Measurements from ENCODE around the gene RAB5B. TPM values are rescaled to one million over a fixed set of nuclear protein-coding genes. Genes with fewer than 3 reads are reported as not detected.
"Not testable (repeated sequence)": the region's sequence is repeated elsewhere in the genome, so short reads cannot be mapped to it uniquely, and the experiment has no call there.

Gene RAB5B
- total and polyA plus RNA-seq, 4 donors, result 58.4 to 126 (median 101) TPM

DNA sequence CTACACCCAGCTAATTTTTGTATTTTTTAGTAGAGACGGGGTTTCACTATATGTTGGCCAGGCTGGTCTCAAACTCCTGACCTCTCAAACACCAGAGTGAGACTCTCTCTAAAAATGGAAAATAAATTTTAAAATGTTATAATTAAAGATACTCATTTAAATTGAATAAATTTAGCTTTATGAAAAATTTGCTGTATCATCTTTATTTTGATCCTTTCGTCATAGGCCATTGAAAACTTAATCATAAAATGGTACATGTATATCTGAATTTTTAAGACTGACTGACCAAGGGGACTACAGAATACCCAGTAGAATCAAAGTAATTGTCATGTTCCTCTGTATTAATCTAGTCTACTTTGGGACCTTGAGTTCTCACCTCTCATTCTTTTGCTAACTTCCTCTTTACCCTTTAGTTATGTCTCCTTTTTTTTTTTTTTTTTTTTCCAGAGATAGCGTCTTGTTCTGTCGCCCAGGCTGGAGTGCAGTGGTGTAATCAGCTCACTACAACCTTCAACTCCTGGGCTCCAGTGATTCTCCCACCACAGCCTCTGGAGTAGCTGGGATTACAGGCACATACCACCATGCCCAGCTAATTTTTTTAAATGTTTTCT is 9.5 kb downstream of the RAB5B start:
- peaks cover 0 to 1% of the 10 kb centered on the region in 2 donors for H3K36me3 ChIP-seq (ENCODE audit: control insufficient read depth in 1 of 2, insufficient read depth in 2 of 2, low read length in 1 of 2)
- intact Hi-C loops (cut with DNase I), result no loop called here
- H3K27ac ChIP-seq (ENCODE audit: low read depth in 1 of 2, low read length in 2 of 2), result no peak overlapping the region
- DNase-seq, result no peak
- no peaks in the 10 kb centered on the region for H3K9me3 ChIP-seq (ENCODE audit: control insufficient read depth, low read length)
- 81 to 87% methylated on average over 4 of the region's 4 CpGs for WGBS, 2 donors
- no peak for ATAC-seq (ENCODE audit: low FRiP score)
- H3K27me3 ChIP-seq (ENCODE audit: control insufficient read depth in 1 of 2, insufficient read depth in 2 of 2, low read length in 1 of 2), result no peaks in the 10 kb centered on the region
- H3K4me1 ChIP-seq (ENCODE audit: control insufficient read depth in 1 of 2, insufficient read depth in 2 of 2, low read length in 2 of 2), result no peaks in the 10 kb centered on the region
- no peak overlapping the region for H3K4me3 ChIP-seq (ENCODE audit: low read length in 2 of 2)

DNA sequence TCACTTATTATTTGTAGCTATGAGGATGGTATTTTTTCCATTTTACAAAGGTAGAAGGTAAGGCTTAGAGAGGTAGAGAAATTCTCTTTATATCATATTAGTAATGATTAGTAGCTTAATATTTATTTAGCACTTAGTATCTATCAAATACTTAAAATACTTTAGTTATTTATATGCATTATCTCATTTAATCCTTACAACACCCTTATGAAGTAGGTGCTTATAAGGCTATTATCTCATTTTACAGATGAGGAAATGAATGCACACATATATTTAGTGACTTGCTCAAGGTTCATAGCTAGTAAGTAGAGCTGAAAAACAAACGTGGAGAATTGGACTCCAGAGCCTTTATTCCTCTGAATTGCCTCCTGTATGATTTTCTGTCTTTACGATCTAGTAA is 11.0 kb downstream of the RAB5B start:
- DNase-seq (no peak), ATAC-seq (ENCODE audit: low FRiP score) (no peak)
- Histone ChIP-seq H3K27ac (ENCODE audit: low read depth in 1 of 2, low read length in 2 of 2) (no peak overlapping the region), H3K4me3 (ENCODE audit: low read length in 2 of 2) (no peak overlapping the region), H3K27me3 (ENCODE audit: control insufficient read depth in 1 of 2, insufficient read depth in 2 of 2, low read length in 1 of 2) (no peaks in the 10 kb centered on the region), H3K36me3 (ENCODE audit: control insufficient read depth in 1 of 2, insufficient read depth in 2 of 2, low read length in 1 of 2) (peaks cover 0 to 3% of the 10 kb centered on the region in 2 donors), H3K4me1 (ENCODE audit: control insufficient read depth in 1 of 2, insufficient read depth in 2 of 2, low read length in 2 of 2) (no peaks in the 10 kb centered on the region), H3K9me3 (ENCODE audit: control insufficient read depth, low read length) (no peaks in the 10 kb centered on the region)
- intact Hi-C loops (cut with DNase I), result no loop called here
- WGBS, 2 donors, result 61 to 62% methylated on average over 2 of the region's 2 CpGs

DNA sequence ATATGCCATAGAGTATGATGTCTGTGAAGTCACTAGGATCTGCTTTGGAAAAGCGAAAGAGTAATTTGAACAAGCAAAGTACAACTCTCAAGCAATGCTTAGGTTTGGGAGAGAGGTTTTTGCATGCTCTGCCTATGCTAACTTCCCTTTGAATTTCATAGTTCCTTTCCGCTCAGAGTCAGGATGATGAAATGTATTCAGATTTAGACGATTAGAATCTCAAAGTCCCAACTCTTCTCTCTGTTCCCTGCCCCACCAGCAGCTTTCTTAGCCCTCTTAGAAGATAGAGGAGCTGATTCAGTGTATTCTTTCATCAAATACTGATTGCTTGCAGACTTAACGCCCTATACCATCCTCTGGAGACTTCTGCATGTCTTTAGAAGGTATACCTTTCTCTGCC is 11.5 kb downstream of the RAB5B start:
- no peak overlapping the region for H3K27ac ChIP-seq (ENCODE audit: low read depth in 1 of 2, low read length in 2 of 2)
- no peak overlapping the region for H3K4me3 ChIP-seq (ENCODE audit: low read length in 2 of 2)
- ATAC-seq (ENCODE audit: low FRiP score) (no peak), DNase-seq (no peak)
- no peaks in the 10 kb centered on the region for H3K27me3 ChIP-seq (ENCODE audit: control insufficient read depth in 1 of 2, insufficient read depth in 2 of 2, low read length in 1 of 2)
- peaks cover 2 to 4% of the 10 kb centered on the region in 2 donors for H3K36me3 ChIP-seq (ENCODE audit: control insufficient read depth in 1 of 2, insufficient read depth in 2 of 2, low read length in 1 of 2)
- 87 to 89% methylated on average over 4 of the region's 4 CpGs for WGBS, 2 donors
- no peaks in the 10 kb centered on the region for H3K4me1 ChIP-seq (ENCODE audit: control insufficient read depth in 1 of 2, insufficient read depth in 2 of 2, low read length in 2 of 2)
- no peaks in the 10 kb centered on the region for H3K9me3 ChIP-seq (ENCODE audit: control insufficient read depth, low read length)
- intact Hi-C loops (cut with DNase I), result no loop called here

DNA sequence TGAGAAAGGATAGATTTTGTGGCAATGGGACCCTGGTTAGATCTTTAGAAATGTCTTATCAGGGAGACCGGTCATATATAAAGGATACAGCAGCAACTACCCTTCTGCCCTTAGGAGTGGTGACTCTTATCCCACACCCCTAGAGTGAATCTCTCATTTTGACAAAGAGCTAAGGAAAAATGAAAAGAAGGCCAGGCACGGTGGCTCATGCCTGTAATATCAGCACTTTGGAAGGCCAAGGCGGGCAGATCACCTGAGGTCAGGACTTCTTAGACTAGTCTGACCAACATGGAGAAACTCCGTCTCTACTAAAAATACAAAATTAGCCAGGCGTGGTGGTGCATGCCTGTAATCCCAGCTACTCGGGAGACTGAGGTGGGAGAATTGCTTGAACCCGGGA is 12.1 kb downstream of the RAB5B start:
- DNase-seq; H3K27ac ChIP-seq (ENCODE audit: low read depth in 1 of 2, low read length in 2 of 2); H3K36me3 ChIP-seq (ENCODE audit: control insufficient read depth in 1 of 2, insufficient read depth in 2 of 2, low read length in 1 of 2); H3K27me3 ChIP-seq (ENCODE audit: control insufficient read depth in 1 of 2, insufficient read depth in 2 of 2, low read length in 1 of 2); intact Hi-C loops (cut with DNase I); H3K9me3 ChIP-seq (ENCODE audit: control insufficient read depth, low read length); H3K4me1 ChIP-seq (ENCODE audit: control insufficient read depth in 1 of 2, insufficient read depth in 2 of 2, low read length in 2 of 2); H3K4me3 ChIP-seq (ENCODE audit: low read length in 2 of 2); ATAC-seq (ENCODE audit: low FRiP score): not testable (repeated sequence)
- 87 to 91% methylated on average over 7 of the region's 7 CpGs for WGBS, 2 donors

DNA sequence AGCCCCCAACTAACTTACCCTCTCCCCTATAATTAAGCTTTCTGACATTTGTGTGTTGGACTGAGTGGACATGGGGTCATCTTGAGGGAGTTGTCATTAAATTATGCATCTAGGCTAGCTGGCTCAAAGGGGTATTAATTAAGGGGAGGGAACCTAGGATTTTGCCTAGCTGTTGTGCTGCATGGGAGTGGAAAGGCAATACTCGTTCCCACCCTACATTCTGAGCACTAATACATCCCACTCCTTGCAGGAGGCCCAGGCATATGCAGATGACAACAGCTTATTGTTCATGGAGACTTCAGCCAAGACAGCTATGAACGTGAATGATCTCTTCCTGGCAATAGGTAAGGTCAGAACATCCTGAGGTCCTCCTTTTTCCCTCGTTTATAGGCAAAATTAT is 17.2 kb downstream of the RAB5B start:
- H3K36me3 ChIP-seq (ENCODE audit: control insufficient read depth in 1 of 2, insufficient read depth in 2 of 2, low read length in 1 of 2), result peaks cover 10 to 15% of the 10 kb centered on the region in 2 donors
- no peaks in the 10 kb centered on the region for H3K9me3 ChIP-seq (ENCODE audit: control insufficient read depth, low read length)
- H3K4me1 ChIP-seq (ENCODE audit: control insufficient read depth in 1 of 2, insufficient read depth in 2 of 2, low read length in 2 of 2), result no peaks in the 10 kb centered on the region
- intact Hi-C loops (cut with DNase I), result no loop called here
- DNase-seq (no peak), ATAC-seq (ENCODE audit: low FRiP score) (no peak)
- H3K27ac ChIP-seq (ENCODE audit: low read depth in 1 of 2, low read length in 2 of 2), result no peak overlapping the region
- H3K4me3 ChIP-seq (ENCODE audit: low read length in 2 of 2), result no peak overlapping the region
- no peaks in the 10 kb centered on the region for H3K27me3 ChIP-seq (ENCODE audit: control insufficient read depth in 1 of 2, insufficient read depth in 2 of 2, low read length in 1 of 2)
- whole genome bisulfite sequencing, 2 donors, result 84 to 87% methylated on average over 3 of the region's 3 CpGs

DNA sequence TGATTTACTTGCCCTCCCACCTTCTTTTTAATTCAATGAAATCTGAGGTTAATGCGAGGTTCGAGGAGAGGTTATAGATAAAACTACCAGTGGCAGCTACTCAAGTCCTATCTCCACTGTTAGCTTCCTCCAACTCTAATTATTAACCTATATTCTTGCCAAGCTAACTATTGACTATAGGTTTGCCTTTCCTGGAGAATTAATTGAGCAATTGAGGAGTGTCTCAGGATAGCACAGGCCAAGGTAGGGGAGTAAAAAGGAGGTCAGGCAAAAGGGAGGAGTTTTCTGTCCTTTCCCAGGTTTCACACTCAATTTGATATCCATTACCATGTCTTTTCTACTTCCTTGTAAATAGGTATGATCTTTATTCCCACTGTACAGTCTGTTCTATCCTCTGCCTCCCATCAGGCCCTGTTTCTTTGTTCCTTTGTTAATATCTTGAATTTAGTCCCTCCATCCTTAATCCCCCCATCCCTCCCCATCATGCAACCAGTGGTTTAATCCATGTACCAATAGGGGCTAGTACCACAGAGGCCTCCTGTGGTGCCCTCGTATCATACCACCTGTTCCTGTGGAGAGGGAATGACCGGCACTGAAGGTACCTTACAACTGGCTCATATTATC is 19.5 kb downstream of the RAB5B start:
- 78 to 79% methylated on average over 4 of the region's 4 CpGs for WGBS, 2 donors
- ATAC-seq (ENCODE audit: low FRiP score), result no peak

DNA sequence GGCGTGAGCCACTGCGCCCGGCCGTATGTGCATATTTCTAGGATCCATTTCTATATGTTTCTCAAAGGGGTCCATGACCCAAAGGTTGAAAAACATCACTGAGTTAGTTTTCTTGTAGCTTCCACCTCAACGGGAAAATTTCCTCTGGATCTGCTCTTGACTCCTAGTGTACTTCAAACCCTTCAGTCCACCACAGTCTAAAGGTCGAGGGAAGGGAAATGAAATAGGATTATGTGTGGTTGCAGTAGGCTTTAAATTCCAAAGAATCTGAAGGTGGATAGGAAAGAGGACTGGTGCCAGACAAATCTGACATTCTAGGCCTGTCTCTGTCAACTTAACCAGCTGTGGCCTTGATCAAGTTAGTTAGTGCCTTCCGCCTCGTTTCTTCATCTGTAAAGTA is 21.5 kb downstream of the RAB5B start:
- Histone ChIP-seq H3K9me3 (ENCODE audit: control insufficient read depth, low read length) (no peaks in the 10 kb centered on the region), H3K27me3 (ENCODE audit: control insufficient read depth in 1 of 2, insufficient read depth in 2 of 2, low read length in 1 of 2) (no peaks in the 10 kb centered on the region), H3K27ac (ENCODE audit: low read depth in 1 of 2, low read length in 2 of 2) (no peak overlapping the region), H3K36me3 (ENCODE audit: control insufficient read depth in 1 of 2, insufficient read depth in 2 of 2, low read length in 1 of 2) (peaks cover 9 to 11% of the 10 kb centered on the region in 2 donors), H3K4me1 (ENCODE audit: control insufficient read depth in 1 of 2, insufficient read depth in 2 of 2, low read length in 2 of 2) (no peaks in the 10 kb centered on the region), H3K4me3 (ENCODE audit: low read length in 2 of 2) (no peak overlapping the region)
- intact Hi-C loops (cut with DNase I), result loop anchor here (5.0 kb wide), 2 partner anchors 37 to 47 kb away; partner anchors contain the start of gene RPS26 (in 1 of the 2)
- 73 to 77% methylated on average over 8 of the region's 8 CpGs for WGBS, 2 donors
- DNase-seq (no peak), ATAC-seq (ENCODE audit: low FRiP score) (no peak)

More for the DNA sequence above, 19.5 kb downstream of the RAB5B start:
- Histone ChIP-seq H3K4me3 (ENCODE audit: low read length in 2 of 2) (no peak overlapping the region), H3K27me3 (ENCODE audit: control insufficient read depth in 1 of 2, insufficient read depth in 2 of 2, low read length in 1 of 2) (no peaks in the 10 kb centered on the region), H3K36me3 (ENCODE audit: control insufficient read depth in 1 of 2, insufficient read depth in 2 of 2, low read length in 1 of 2) (peaks cover 10 to 14% of the 10 kb centered on the region in 2 donors), H3K27ac (ENCODE audit: low read depth in 1 of 2, low read length in 2 of 2) (no peak overlapping the region), H3K4me1 (ENCODE audit: control insufficient read depth in 1 of 2, insufficient read depth in 2 of 2, low read length in 2 of 2) (no peaks in the 10 kb centered on the region), H3K9me3 (ENCODE audit: control insufficient read depth, low read length) (no peaks in the 10 kb centered on the region)
- no peak for DNase-seq
- intact Hi-C loops (cut with DNase I), result no loop called here

DNA sequence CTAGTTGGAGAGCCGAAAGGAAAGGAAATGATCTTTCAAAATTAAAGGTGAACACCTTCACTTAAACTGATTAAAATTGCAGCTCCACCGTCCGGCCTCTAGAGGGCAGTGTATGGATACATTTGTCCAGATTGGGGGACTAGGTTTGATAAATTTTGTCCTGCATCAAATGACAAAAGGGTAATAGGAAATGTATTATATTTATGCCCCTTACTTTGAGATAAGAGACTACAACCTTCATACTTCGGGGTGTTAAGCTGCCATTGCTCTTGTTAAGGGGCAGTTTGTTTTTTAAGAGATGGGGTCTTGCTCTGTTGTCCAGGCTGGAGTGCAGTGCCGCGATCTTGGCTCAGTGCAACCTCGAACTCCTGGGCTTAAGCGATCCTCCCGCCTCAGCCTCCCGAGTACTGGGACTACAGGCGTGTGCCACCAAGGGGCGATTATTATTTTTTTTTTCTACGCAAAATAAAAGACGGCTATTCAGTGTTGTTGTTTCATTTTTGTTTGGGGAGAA is 22.4 kb downstream of the RAB5B start:
- ATAC-seq (ENCODE audit: low FRiP score) (peak; percentile 81), DNase-seq (no peak)
- Histone ChIP-seq H3K4me3 (ENCODE audit: low read length in 2 of 2) (peak overlapping the region; percentile 47 to 85), H3K36me3 (ENCODE audit: control insufficient read depth in 1 of 2, insufficient read depth in 2 of 2, low read length in 1 of 2) (peaks cover 0 to 3% of the 10 kb centered on the region in 2 donors), H3K27ac (ENCODE audit: low read depth in 1 of 2, low read length in 2 of 2) (no peak overlapping the region), H3K4me1 (ENCODE audit: control insufficient read depth in 1 of 2, insufficient read depth in 2 of 2, low read length in 2 of 2) (no peaks in the 10 kb centered on the region), H3K27me3 (ENCODE audit: control insufficient read depth in 1 of 2, insufficient read depth in 2 of 2, low read length in 1 of 2) (no peaks in the 10 kb centered on the region), H3K9me3 (ENCODE audit: control insufficient read depth, low read length) (no peaks in the 10 kb centered on the region)
- WGBS, 2 donors, result 12 to 16% methylated on average over 14 of the region's 14 CpGs
- intact Hi-C loops (cut with DNase I), result loop anchor here (5.0 kb wide), 2 partner anchors 36 to 46 kb away; partner anchors contain the start of gene RPS26 (in 1 of the 2)
